HCT116 (cell line): ENCODE measurements around the gene PTPN7. TPM values are rescaled to one million over a fixed set of nuclear protein-coding genes. Genes with fewer than 3 reads are reported as not detected.

Experiments
- ATAC-seq: fragments of 200-7000 bp; cut with Tn5 transposase; 2 replicates; pipeline ENCODE4 v1.9.1; 2020; ENCODE audit warnings: mild to moderate bottlenecking, moderate library complexity
- BruUV-seq: library from RNA; stranded (reverse); fragments of 400-500 nt; replicated peaks from 2 replicates; lab custom pipeline; 2021; lab: Mats Ljungman, UMichigan
- CTCF ChIA-PET: fragments of 300-600 bp; sonication (Branson Sonifier 250); formaldehyde crosslinking; loops from one replicate; lab custom pipeline; 2021; ENCODE audit warnings: antibody characterized with exemption; lab: Charles Lee
- POLR2A ChIA-PET: fragments of 300-600, 350-600 bp; sonication (Branson Sonifier 250); formaldehyde crosslinking; loops from one replicate; lab custom pipeline; 2021; ENCODE audit warnings: antibody characterized with exemption; lab: Charles Lee
- RAD21 ChIA-PET, 2 experiments: fragments of 300-600 bp; sonication (Branson Sonifier 250); formaldehyde crosslinking; loops; one replicate each; lab custom pipeline; 2023; ENCODE audit warnings: low total read pairs in 2 of 2; ENCODE audit not compliant: uncharacterized antibody in 2 of 2, unreplicated experiment in 2 of 2, low non-redundant PET in 1 of 2; lab: Charles Lee
- DNase-seq: peaks from one replicate; pipeline ENCODE4 v3.0.0-alpha.2; 2010; ENCODE audit warnings: low read depth, low spot score
- H2AFZ ChIP-seq: fragments of 200-600 bp; shearing (Covaris generic), sonication (generic); 2 replicates; pipeline ENCODE4 v1.6.1; 2017; ENCODE audit warnings: low read depth, mixed run types, mixed read lengths, antibody characterized with exemption, low read length; ENCODE audit not compliant: poor library complexity, severe bottlenecking
- H3K27ac ChIP-seq: 2 replicates; pipeline ENCODE4 v1.5.1; 2012; ENCODE audit warnings: low read depth, low read length
- H3K27me3 ChIP-seq: fragments of 200-600 bp; sonication (generic); 2 replicates; pipeline ENCODE4 v1.6.1; 2016; ENCODE audit warnings: mixed run types, low read length, mixed read lengths; ENCODE audit not compliant: insufficient read depth
- H3K36me3 ChIP-seq, 2 experiments: fragments of 200-500 bp in 1 of 2; fragments of 200-600 bp in 1 of 2; sonication (Bioruptor generic) in 1 of 2; sonication (generic) in 1 of 2; 2 replicates each; pipeline versions ENCODE4 v1.5.1 to v1.6.1; 2014 to 2016; ENCODE audit warnings: low read length in 2 of 2, inconsistent platforms in 1 of 2, mixed read lengths in 1 of 2, mixed run types in 1 of 2; ENCODE audit not compliant: insufficient read depth in 2 of 2, control insufficient read depth in 1 of 2
- H3K4me1 ChIP-seq, 2 experiments: fragments of 200-600 bp in 1 of 2; sonication (generic) in 1 of 2; 2 replicates each; pipeline versions ENCODE4 v1.5.1 to v1.6.1; 2012 to 2017; ENCODE audit warnings: low read length in 2 of 2, inconsistent platforms in 1 of 2, mild to moderate bottlenecking in 1 of 2, mixed read lengths in 1 of 2, mixed run types in 1 of 2, moderate library complexity in 1 of 2; ENCODE audit not compliant: insufficient read depth in 2 of 2, control insufficient read depth in 1 of 2
- H3K4me2 ChIP-seq: fragments of 200-600 bp; sonication (generic); 2 replicates; pipeline ENCODE4 v1.6.1; 2017; ENCODE audit warnings: mixed run types, low read length, mixed read lengths
- H3K4me3 ChIP-seq, 2 experiments: fragments of 200-600 bp in 1 of 2; sonication (generic) in 1 of 2; replicated peaks in 1 of 2; 2 replicates each; pipeline ENCODE4 v1.5.1; 2011 to 2016; ENCODE audit warnings: low read length in 2 of 2, control low read depth in 1 of 2, low read depth in 1 of 2, mild to moderate bottlenecking in 1 of 2, mixed read lengths in 1 of 2, mixed run types in 1 of 2
- H3K79me2 ChIP-seq: fragments of 200-600 bp; sonication (generic); 2 replicates; pipeline ENCODE4 v1.6.1; 2017; ENCODE audit warnings: mild to moderate bottlenecking, mixed run types, low read length, moderate library complexity, mixed read lengths; ENCODE audit not compliant: insufficient read depth
- H3K9ac ChIP-seq: fragments of 200-600 bp; sonication (generic); 2 replicates; pipeline ENCODE4 v1.6.1; 2016; ENCODE audit warnings: low read length, mixed read lengths
- H3K9me2 ChIP-seq: fragments of 200-600 bp; sonication (generic), shearing (Covaris generic); 2 replicates; pipeline ENCODE4 v1.6.1; 2017; ENCODE audit warnings: mixed run types, mild to moderate bottlenecking, moderate library complexity; ENCODE audit not compliant: insufficient read depth
- H3K9me3 ChIP-seq, 2 experiments: fragments of 200-500 bp in 1 of 2; fragments of 200-600 bp in 1 of 2; sonication (Bioruptor generic) in 1 of 2; sonication (generic) in 1 of 2; 2 replicates each; pipeline ENCODE4 v1.6.1; 2014 to 2017; ENCODE audit warnings: low read length in 2 of 2, mixed read lengths in 2 of 2, inconsistent platforms in 1 of 2, low read depth in 1 of 2, mild to moderate bottlenecking in 1 of 2, mixed run types in 1 of 2, moderate library complexity in 1 of 2; ENCODE audit not compliant: control insufficient read depth in 1 of 2, insufficient read depth in 1 of 2
- H4K20me1 ChIP-seq: fragments of 200-600 bp; sonication (generic), shearing (Covaris generic); 2 replicates; pipeline ENCODE4 v1.6.1; 2017; ENCODE audit warnings: mixed run types, mild to moderate bottlenecking, moderate library complexity; ENCODE audit not compliant: insufficient read depth
- CBX3 ChIP-seq: IDR thresholded peaks from 2 replicates; pipeline ENCODE4 v1.6.1; 2012; ENCODE audit warnings: low read depth
- CEBPB ChIP-seq: IDR thresholded peaks from 2 replicates; pipeline ENCODE4 v1.6.1; 2012; ENCODE audit warnings: low read depth
- FOSL1 ChIP-seq: IDR thresholded peaks from 2 replicates; pipeline ENCODE4 v1.6.1; 2012; ENCODE audit warnings: low read depth
- MAX ChIP-seq: IDR thresholded peaks from 2 replicates; pipeline ENCODE4 v1.6.1; 2012
- POLR2AphosphoS5 ChIP-seq: IDR thresholded peaks from 2 replicates; pipeline ENCODE4 v1.6.1; 2011; ENCODE audit warnings: mild to moderate bottlenecking, low read depth, low read length, moderate library complexity
- SIN3A ChIP-seq: IDR thresholded peaks from 2 replicates; pipeline ENCODE4 v1.6.1; 2012; ENCODE audit warnings: low read depth
- SP1 ChIP-seq: IDR thresholded peaks from 2 replicates; pipeline ENCODE4 v1.6.1; 2012; ENCODE audit warnings: low read depth
- TCF7L2 ChIP-seq: IDR thresholded peaks from 2 replicates; pipeline ENCODE4 v1.7.0; 2011; ENCODE audit warnings: borderline replicate concordance, inconsistent platforms; ENCODE audit not compliant: insufficient read depth, insufficient read length; ENCODE audit errors: extremely low read depth
- ZBTB33 ChIP-seq: IDR thresholded peaks from 2 replicates; pipeline ENCODE4 v1.6.1; 2011; ENCODE audit warnings: mild to moderate bottlenecking, low read length, moderate library complexity; ENCODE audit not compliant: insufficient replicate concordance; ENCODE audit errors: extremely low read depth
- ZNF274 ChIP-seq: fragments of 200-500 bp; sonication (Bioruptor generic); IDR thresholded peaks from 2 replicates; pipeline ENCODE4 v1.6.1; 2014; ENCODE audit warnings: mild to moderate bottlenecking, low read depth, low read length, inconsistent platforms
- intact Hi-C: fragments of 100-400 bp; cut with micrococcal nuclease; formaldehyde crosslinking; loops from 2 replicates; pipeline ENCODE4 v1.10.0; 2022
- total RNA-seq: library from RNA; stranded (reverse); gene quantifications from one replicate; pipeline ENCODE4 v1.2.1, GENCODE V29; 2021; ENCODE audit not compliant: unreplicated experiment

Gene PTPN7
- total RNA-seq, 1 experiment from 2014 or later: 0.76 TPM

GRCh38 chr1:202107321-202107761, 53.1 kb downstream of the PTPN7 start:
- 0 out of 4 replicates have a peak overlapping the region, but pooled peaks of 1 of the 2 experiments have one; percentile 8 for H3K4me3 ChIP-seq
- no peaks in the 10 kb centered on the region for H3K9me2 ChIP-seq
- H2AFZ ChIP-seq: no peak overlapping the region
- peak overlapping the region; percentile 39 for H3K9ac ChIP-seq
- H3K9me3 ChIP-seq: no peaks in the 10 kb centered on the region
- ATAC-seq: peak; percentile 15
- H3K4me2 ChIP-seq: peak overlapping the region; percentile 78
- POLR2A ChIA-PET: interaction anchor here (1.1 to 5.0 kb wide), 4 partner anchors 50 to 100 kb away, joined by 3 to 72 read pairs (median 6); partner anchors contain the start of gene ELF3
- H3K4me1 ChIP-seq: peaks cover 53 to 68% of the 10 kb centered on the region in 2 experiments
- TF ChIP-seq TCF7L2: peak; percentile 83
- no peak for TF ChIP-seq SIN3A
- no peak for TF ChIP-seq SP1
- TF ChIP-seq ZNF274: no peak
- TF ChIP-seq FOSL1: no peak
- TF ChIP-seq CEBPB: no peak
- no peak for TF ChIP-seq CBX3
- peak; percentile 58; the same call in 1 of the 2 replicates for TF ChIP-seq POLR2AphosphoS5
- TF ChIP-seq ZBTB33: no peak
- no peak for TF ChIP-seq MAX
- CTCF ChIA-PET: interaction anchor here (1.2 to 3.9 kb wide), 4 partner anchors 28 to 108 kb away, joined by 3 to 26 read pairs (median 8); partner anchors contain the start of gene ELF3
- no peaks in the 10 kb centered on the region for H3K79me2 ChIP-seq
- no peaks in the 10 kb centered on the region for H3K36me3 ChIP-seq
- intact Hi-C loops: loop anchor here (5.0 kb wide), 2 partner anchors 50 to 395 kb away; no protein-coding TSS in a partner anchor
- no peaks in the 10 kb centered on the region for H3K27me3 ChIP-seq
- DNase-seq: no peak
- peak overlapping the region; percentile 86 for H3K27ac ChIP-seq
- H4K20me1 ChIP-seq: no peaks in the 10 kb centered on the region
- no TSS peak for BruUV-seq
- RAD21 ChIA-PET: interaction anchor here in 1 of 2 experiments (1.2 kb wide), 1 partner anchor 50 kb away, joined by 4 read pairs; no protein-coding TSS in a partner anchor
